Fibroblast of villous mesenchyme (primary cell): ENCODE results near the gene CEACAM16. TPM values are rescaled to one million over a fixed set of nuclear protein-coding genes. Genes with fewer than 3 reads are reported as not detected.

Experiments used
- DNase-seq: peaks from one replicate; pipeline ENCODE4 v3.0.0-alpha.2; 2010; ENCODE audit warnings: low read depth
- H3K4me3 ChIP-seq: 2 replicates; pipeline ENCODE4 v1.5.1; 2011; ENCODE audit warnings: low read depth, mild to moderate bottlenecking, low read length
- CTCF ChIP-seq: IDR thresholded peaks from 2 replicates; pipeline ENCODE4 v1.5.1; 2012; ENCODE audit warnings: low read depth, mild to moderate bottlenecking, low read length; ENCODE audit not compliant: insufficient read depth
- total RNA-seq: library from RNA; depleted of rRNA; stranded (reverse); fragments of >200 nt; gene quantifications from 2 replicates; pipeline ENCODE4 v1.2.3, GENCODE V29; 2012

CEACAM16 gene
- total RNA-seq, 1 donor, result under 0.01 TPM

GRCh38 chr19:44660081-44660480 lies 38.9 kb upstream of the CEACAM16 start:
- DNase-seq, result no peak
- H3K4me3 ChIP-seq, result no peak overlapping the region
- TF ChIP-seq CTCF, result no peak

- TF ChIP-seq CTCF, result no peak
- no peak for DNase-seq
- no peak overlapping the region for H3K4me3 ChIP-seq
Measured at GRCh38 chr19:44661205-44661604, 37.7 kb upstream of the CEACAM16 start.

- DNase-seq, result peak; percentile 36
- no peak for TF ChIP-seq CTCF
- H3K4me3 ChIP-seq, result no peak overlapping the region
Measured at GRCh38 chr19:44661904-44662303, 37.0 kb upstream of the CEACAM16 start.

GRCh38 chr19:44662691-44663385 lies 36.1 kb upstream of the CEACAM16 start:
- peak; percentile 88 for DNase-seq
- H3K4me3 ChIP-seq, result no peak overlapping the region
- TF ChIP-seq CTCF, result no peak

GRCh38 chr19:44663996-44664395 lies 35.0 kb upstream of the CEACAM16 start:
- DNase-seq, result no peak
- no peak overlapping the region for H3K4me3 ChIP-seq
- no peak for TF ChIP-seq CTCF

- no peak for DNase-seq
- H3K4me3 ChIP-seq, result no peak overlapping the region
- no peak for TF ChIP-seq CTCF
Measured at GRCh38 chr19:44664976-44665375, 34.0 kb upstream of the CEACAM16 start.
